ENCODE measurements around the gene DLX3.

DLX3 gene

DNA sequence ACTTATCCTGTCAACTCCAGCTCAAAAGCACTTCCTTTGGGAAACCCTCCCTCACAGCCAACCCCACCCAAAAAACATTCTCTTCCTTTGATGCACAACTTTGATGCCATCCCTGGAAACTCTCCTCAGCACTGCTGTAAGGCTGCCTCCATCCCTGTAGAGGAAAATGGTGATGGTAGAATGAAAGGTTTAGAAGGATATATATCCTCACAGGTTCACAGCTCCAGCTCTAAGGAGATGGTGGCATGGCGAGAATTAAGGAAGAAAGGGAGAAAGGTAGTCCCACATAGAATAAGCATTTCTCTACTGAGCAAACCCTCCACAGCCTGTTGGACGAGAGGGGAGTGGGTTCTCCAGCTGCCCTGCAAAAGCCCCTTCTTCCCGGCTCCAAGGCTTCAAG is 28.3 kb downstream of the DLX3 start:
- POLR2A ChIA-PET = no interaction called here
- no CpG with 5 or more reads among the region's 3 CpGs for WGBS (ENCODE audit: insufficient coverage)
- H3K9me3 ChIP-seq (ENCODE audit: control extremely low read depth in 1 of 5, control insufficient read depth in 4 of 5, insufficient read depth in 2 of 5, low read depth in 1 of 5, low read length in 4 of 5) = no peaks in the 10 kb centered on the region

GRCh38 chr17:49965524-49965909 is 29.5 kb downstream of the DLX3 start:
- POLR2A ChIA-PET = no interaction called here
- DNase-seq = no peak
- Histone ChIP-seq H3K27ac (ENCODE audit: insufficient read depth in 1 of 2, low read depth in 1 of 2, low read length in 2 of 2, poor library complexity in 1 of 2, severe bottlenecking in 2 of 2) (no peak overlapping the region), H3K27me3 (replicated peaks in 2 of 5; ENCODE audit: control insufficient read depth in 4 of 5, insufficient read depth in 5 of 5, low read length in 4 of 5) (peaks cover 11 to 96% (median 55%) of the 10 kb centered on the region in 5 experiments), H3K9me3 (ENCODE audit: control extremely low read depth in 1 of 5, control insufficient read depth in 4 of 5, insufficient read depth in 2 of 5, low read depth in 1 of 5, low read length in 4 of 5) (no peaks in the 10 kb centered on the region), H3K4me3 (ENCODE audit: control insufficient read depth in 1 of 7, extremely low read depth in 1 of 7, insufficient read depth in 4 of 7, low read depth in 2 of 7, low read length in 6 of 7) (no peak overlapping the region), H3K36me3 (ENCODE audit: control insufficient read depth in 4 of 4, insufficient read depth in 4 of 4, low read length in 3 of 4) (no peaks in the 10 kb centered on the region), H3K4me1 (ENCODE audit: control extremely low read depth in 1 of 4, control insufficient read depth in 4 of 4, insufficient read depth in 4 of 4, low read length in 3 of 4) (peaks cover 2 to 50% (median 41%) of the 10 kb centered on the region in 4 experiments)
- CTCF ChIA-PET = no interaction called here
- WGBS (ENCODE audit: insufficient coverage) = 10% methylated on average over 2 of the region's 16 CpGs

More for the DNA sequence above, 28.3 kb downstream of the DLX3 start:
- Histone ChIP-seq H3K36me3 (ENCODE audit: control insufficient read depth in 4 of 4, insufficient read depth in 4 of 4, low read length in 3 of 4) (no peaks in the 10 kb centered on the region), H3K27ac (ENCODE audit: insufficient read depth in 1 of 2, low read depth in 1 of 2, low read length in 2 of 2, poor library complexity in 1 of 2, severe bottlenecking in 2 of 2) (no peak overlapping the region), H3K4me1 (ENCODE audit: control extremely low read depth in 1 of 4, control insufficient read depth in 4 of 4, insufficient read depth in 4 of 4, low read length in 3 of 4) (peaks cover 2 to 55% (median 48%) of the 10 kb centered on the region in 4 experiments), H3K4me3 (ENCODE audit: control insufficient read depth in 1 of 7, extremely low read depth in 1 of 7, insufficient read depth in 4 of 7, low read depth in 2 of 7, low read length in 6 of 7) (no peak overlapping the region), H3K27me3 (replicated peaks in 2 of 5; ENCODE audit: control insufficient read depth in 4 of 5, insufficient read depth in 5 of 5, low read length in 4 of 5) (peaks cover 16 to 99% (median 65%) of the 10 kb centered on the region in 5 experiments)
- DNase-seq = no peak
- CTCF ChIA-PET = interaction anchor here (0.6 to 1.6 kb wide), 4 partner anchors 11 to 30 kb away, joined by 3 to 5 read pairs (median 4); no protein-coding TSS in a partner anchor

DNA sequence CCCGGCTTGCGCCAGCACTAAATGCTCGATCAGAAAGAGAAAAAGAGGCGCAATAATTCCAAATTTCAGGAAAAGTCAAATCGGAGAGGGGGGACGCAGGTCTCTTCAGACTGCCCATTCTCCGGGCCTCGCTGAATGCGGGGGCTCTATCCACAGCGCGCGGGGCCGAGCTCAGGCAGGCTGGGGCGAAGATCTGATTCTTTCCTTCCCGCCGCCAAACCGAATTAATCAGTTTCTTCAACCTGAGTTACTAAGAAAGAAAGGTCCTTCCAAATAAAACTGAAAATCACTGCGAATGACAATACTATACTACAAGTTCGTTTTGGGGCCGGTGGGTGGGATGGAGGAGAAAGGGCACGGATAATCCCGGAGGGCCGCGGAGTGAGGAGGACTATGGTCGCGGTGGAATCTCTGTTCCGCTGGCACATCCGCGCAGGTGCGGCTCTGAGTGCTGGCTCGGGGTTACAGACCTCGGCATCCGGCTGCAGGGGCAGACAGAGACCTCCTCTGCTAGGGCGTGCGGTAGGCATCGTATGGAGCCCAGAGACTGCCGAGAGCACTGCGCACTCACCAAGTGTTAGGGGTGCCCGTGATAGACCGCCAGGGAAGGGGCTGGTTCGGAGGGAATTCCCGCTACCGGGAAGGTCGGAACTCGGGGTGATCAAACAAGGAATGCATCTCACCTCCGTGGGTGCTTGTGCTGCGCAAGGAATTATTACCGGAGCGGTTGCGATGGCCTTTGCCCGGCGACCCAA is 30.1 kb downstream of the DLX3 start:
- ChIA-PET CTCF (interaction anchor here (1.2 to 1.4 kb wide), 2 partner anchors 8 to 33 kb away, joined by 5 read pairs; no protein-coding TSS in a partner anchor), POLR2A (no interaction called here)
- H3K4me1 ChIP-seq (ENCODE audit: control extremely low read depth in 1 of 4, control insufficient read depth in 4 of 4, insufficient read depth in 4 of 4, low read length in 3 of 4) = peaks cover 2 to 46% (median 41%) of the 10 kb centered on the region in 4 experiments
- H3K4me3 ChIP-seq (ENCODE audit: control insufficient read depth in 1 of 7, extremely low read depth in 1 of 7, insufficient read depth in 4 of 7, low read depth in 2 of 7, low read length in 6 of 7) = no peak overlapping the region
- peaks cover 6 to 90% (median 49%) of the 10 kb centered on the region in 5 experiments for H3K27me3 ChIP-seq (replicated peaks in 2 of 5; ENCODE audit: control insufficient read depth in 4 of 5, insufficient read depth in 5 of 5, low read length in 4 of 5)
- 5% methylated on average over 46 of the region's 52 CpGs for WGBS (ENCODE audit: insufficient coverage)
- no peaks in the 10 kb centered on the region for H3K36me3 ChIP-seq (ENCODE audit: control insufficient read depth in 4 of 4, insufficient read depth in 4 of 4, low read length in 3 of 4)
- no peak overlapping the region for H3K27ac ChIP-seq (ENCODE audit: insufficient read depth in 1 of 2, low read depth in 1 of 2, low read length in 2 of 2, poor library complexity in 1 of 2, severe bottlenecking in 2 of 2)
- DNase-seq = no peak
- no peaks in the 10 kb centered on the region for H3K9me3 ChIP-seq (ENCODE audit: control extremely low read depth in 1 of 5, control insufficient read depth in 4 of 5, insufficient read depth in 2 of 5, low read depth in 1 of 5, low read length in 4 of 5)

DNA sequence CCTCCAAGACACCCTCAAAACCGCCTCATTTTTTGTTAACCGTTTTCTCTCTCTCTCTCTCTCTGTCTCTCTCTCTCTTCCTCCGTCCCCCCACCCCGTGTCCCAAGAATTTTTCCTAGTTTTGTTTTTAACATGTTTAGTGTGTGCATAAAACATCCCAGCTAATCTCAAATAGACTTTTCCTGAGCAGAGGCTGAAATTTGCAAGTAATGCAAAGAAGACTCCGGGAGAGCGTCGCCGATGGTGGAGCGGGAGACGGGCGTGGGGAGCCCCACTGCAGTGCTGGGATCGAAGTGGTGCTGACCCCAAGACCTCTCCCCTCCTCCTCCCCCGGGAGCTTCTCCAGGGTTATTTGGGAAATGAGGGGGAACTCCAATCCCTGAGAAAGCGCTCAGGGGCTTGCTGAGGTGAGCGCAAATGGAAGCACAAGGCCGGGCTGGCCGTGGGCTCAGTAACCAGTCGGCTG is 30.7 kb downstream of the DLX3 start:
- no peak for DNase-seq
- WGBS (ENCODE audit: insufficient coverage) = 2% methylated on average over 14 of the region's 18 CpGs
- H3K27me3 ChIP-seq (replicated peaks in 2 of 5; ENCODE audit: control insufficient read depth in 4 of 5, insufficient read depth in 5 of 5, low read length in 4 of 5) = peaks cover 6 to 86% (median 46%) of the 10 kb centered on the region in 5 experiments
- no peaks in the 10 kb centered on the region for H3K9me3 ChIP-seq (ENCODE audit: control extremely low read depth in 1 of 5, control insufficient read depth in 4 of 5, insufficient read depth in 2 of 5, low read depth in 1 of 5, low read length in 4 of 5)
- no peaks in the 10 kb centered on the region for H3K36me3 ChIP-seq (ENCODE audit: control insufficient read depth in 4 of 4, insufficient read depth in 4 of 4, low read length in 3 of 4)
- no peak overlapping the region for H3K4me3 ChIP-seq (ENCODE audit: control insufficient read depth in 1 of 7, extremely low read depth in 1 of 7, insufficient read depth in 4 of 7, low read depth in 2 of 7, low read length in 6 of 7)
- ChIA-PET CTCF (interaction anchor here (1.2 to 3.1 kb wide), 3 partner anchors 9 to 34 kb away, joined by 5 to 15 read pairs (median 5); no protein-coding TSS in a partner anchor), POLR2A (interaction anchor here (0.6 kb wide), 1 partner anchor 49 kb away, joined by 3 read pairs; no protein-coding TSS in a partner anchor)
- H3K27ac ChIP-seq (ENCODE audit: insufficient read depth in 1 of 2, low read depth in 1 of 2, low read length in 2 of 2, poor library complexity in 1 of 2, severe bottlenecking in 2 of 2) = no peak overlapping the region
- H3K4me1 ChIP-seq (ENCODE audit: control extremely low read depth in 1 of 4, control insufficient read depth in 4 of 4, insufficient read depth in 4 of 4, low read length in 3 of 4) = peaks cover 2 to 41% (median 38%) of the 10 kb centered on the region in 4 experiments

DNA sequence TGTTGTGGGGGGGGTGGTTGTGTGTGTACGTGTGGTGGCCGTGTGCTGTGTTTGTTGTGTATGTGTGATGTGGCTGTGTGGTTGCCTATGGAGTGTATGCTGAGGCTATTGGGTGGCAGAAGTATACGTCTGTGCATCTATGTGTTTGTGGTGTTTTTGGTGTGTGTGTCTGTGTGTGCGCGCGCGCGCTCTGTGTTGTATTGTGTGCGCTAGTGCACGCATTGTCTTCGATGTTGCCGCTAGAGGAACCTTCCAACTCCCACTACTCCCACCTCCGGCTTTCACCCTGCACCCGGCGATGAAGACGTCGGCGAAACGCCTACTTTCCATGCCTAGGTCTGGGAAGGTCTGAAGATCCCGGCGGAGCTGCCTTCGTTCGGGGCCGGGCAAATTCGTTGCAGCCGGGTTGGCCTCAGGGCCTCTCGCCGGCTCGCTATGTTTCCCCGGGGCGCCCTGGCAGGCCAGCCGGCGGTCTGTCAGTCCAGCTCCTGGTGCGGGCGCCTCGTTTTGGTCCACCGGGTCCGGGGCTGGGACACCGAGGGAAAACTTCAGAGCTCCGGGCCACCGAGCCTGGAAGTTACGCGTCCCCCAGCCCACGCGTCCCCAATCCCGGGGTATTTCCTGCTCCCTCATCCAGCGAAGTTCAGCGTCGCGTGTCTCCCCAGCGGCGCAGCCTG is 31.3 kb downstream of the DLX3 start:
- no peaks in the 10 kb centered on the region for H3K36me3 ChIP-seq (ENCODE audit: control insufficient read depth in 4 of 4, insufficient read depth in 4 of 4, low read length in 3 of 4)
- H3K4me1 ChIP-seq (ENCODE audit: control extremely low read depth in 1 of 4, control insufficient read depth in 4 of 4, insufficient read depth in 4 of 4, low read length in 3 of 4) = peaks cover 2 to 36% (median 32%) of the 10 kb centered on the region in 4 experiments
- 4% methylated on average over 42 of the region's 52 CpGs for WGBS (ENCODE audit: insufficient coverage)
- no peak overlapping the region for H3K4me3 ChIP-seq (ENCODE audit: control insufficient read depth in 1 of 7, extremely low read depth in 1 of 7, insufficient read depth in 4 of 7, low read depth in 2 of 7, low read length in 6 of 7)
- CTCF ChIA-PET = interaction anchor here (1.2 to 3.1 kb wide), 3 partner anchors 9 to 34 kb away, joined by 5 to 15 read pairs (median 5); no protein-coding TSS in a partner anchor
- POLR2A ChIA-PET = interaction anchor here (0.6 kb wide), 1 partner anchor 48 kb away, joined by 3 read pairs; no protein-coding TSS in a partner anchor
- H3K27ac ChIP-seq (ENCODE audit: insufficient read depth in 1 of 2, low read depth in 1 of 2, low read length in 2 of 2, poor library complexity in 1 of 2, severe bottlenecking in 2 of 2) = no peak overlapping the region
- no peak for DNase-seq
- peaks cover 6 to 86% (median 44%) of the 10 kb centered on the region in 5 experiments for H3K27me3 ChIP-seq (replicated peaks in 2 of 5; ENCODE audit: control insufficient read depth in 4 of 5, insufficient read depth in 5 of 5, low read length in 4 of 5)
- H3K9me3 ChIP-seq (ENCODE audit: control extremely low read depth in 1 of 5, control insufficient read depth in 4 of 5, insufficient read depth in 2 of 5, low read depth in 1 of 5, low read length in 4 of 5) = no peaks in the 10 kb centered on the region

DNA sequence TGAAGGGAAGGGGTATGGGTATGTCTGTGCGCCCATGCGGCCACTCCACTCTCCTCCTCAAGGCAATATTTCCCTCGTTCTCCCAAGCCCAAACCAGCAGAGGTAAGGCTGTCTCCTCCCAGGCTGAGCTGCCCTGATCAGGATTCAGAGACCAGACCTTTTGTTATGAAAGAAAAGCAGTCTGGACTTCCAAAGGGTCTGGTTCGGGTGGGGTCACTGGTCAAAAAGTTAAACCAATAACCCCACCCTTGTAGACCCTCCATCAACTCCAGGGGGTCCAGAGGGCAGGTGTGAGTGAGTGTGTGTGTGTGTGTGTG is 31.8 kb downstream of the DLX3 start:
- Histone ChIP-seq H3K9me3 (ENCODE audit: control extremely low read depth in 1 of 5, control insufficient read depth in 4 of 5, insufficient read depth in 2 of 5, low read depth in 1 of 5, low read length in 4 of 5) (no peaks in the 10 kb centered on the region), H3K4me3 (ENCODE audit: control insufficient read depth in 1 of 7, extremely low read depth in 1 of 7, insufficient read depth in 4 of 7, low read depth in 2 of 7, low read length in 6 of 7) (no peak overlapping the region), H3K4me1 (ENCODE audit: control extremely low read depth in 1 of 4, control insufficient read depth in 4 of 4, insufficient read depth in 4 of 4, low read length in 3 of 4) (peaks cover 2 to 31% (median 27%) of the 10 kb centered on the region in 4 experiments), H3K27ac (ENCODE audit: insufficient read depth in 1 of 2, low read depth in 1 of 2, low read length in 2 of 2, poor library complexity in 1 of 2, severe bottlenecking in 2 of 2) (no peak overlapping the region), H3K36me3 (ENCODE audit: control insufficient read depth in 4 of 4, insufficient read depth in 4 of 4, low read length in 3 of 4) (no peaks in the 10 kb centered on the region), H3K27me3 (replicated peaks in 2 of 5; ENCODE audit: control insufficient read depth in 4 of 5, insufficient read depth in 5 of 5, low read length in 4 of 5) (peaks cover 6 to 83% (median 43%) of the 10 kb centered on the region in 5 experiments)
- no CpG with 5 or more reads among the region's 4 CpGs for WGBS (ENCODE audit: insufficient coverage)
- POLR2A ChIA-PET = no interaction called here
- CTCF ChIA-PET = interaction anchor here (3.1 kb wide), 1 partner anchor 11 kb away, joined by 15 read pairs; no protein-coding TSS in a partner anchor
- DNase-seq = no peak
